Measurements from ENCODE around the gene SULT4A1. TPM values are rescaled to one million over a fixed set of nuclear protein-coding genes. Genes with fewer than 3 reads are reported as not detected.

The SULT4A1 gene
- total and polyA plus RNA-seq, 10 of the 15 experiments (the other 5 are each of a cell fraction or from before 2014, with no cell fraction given) = not detected

DNA sequence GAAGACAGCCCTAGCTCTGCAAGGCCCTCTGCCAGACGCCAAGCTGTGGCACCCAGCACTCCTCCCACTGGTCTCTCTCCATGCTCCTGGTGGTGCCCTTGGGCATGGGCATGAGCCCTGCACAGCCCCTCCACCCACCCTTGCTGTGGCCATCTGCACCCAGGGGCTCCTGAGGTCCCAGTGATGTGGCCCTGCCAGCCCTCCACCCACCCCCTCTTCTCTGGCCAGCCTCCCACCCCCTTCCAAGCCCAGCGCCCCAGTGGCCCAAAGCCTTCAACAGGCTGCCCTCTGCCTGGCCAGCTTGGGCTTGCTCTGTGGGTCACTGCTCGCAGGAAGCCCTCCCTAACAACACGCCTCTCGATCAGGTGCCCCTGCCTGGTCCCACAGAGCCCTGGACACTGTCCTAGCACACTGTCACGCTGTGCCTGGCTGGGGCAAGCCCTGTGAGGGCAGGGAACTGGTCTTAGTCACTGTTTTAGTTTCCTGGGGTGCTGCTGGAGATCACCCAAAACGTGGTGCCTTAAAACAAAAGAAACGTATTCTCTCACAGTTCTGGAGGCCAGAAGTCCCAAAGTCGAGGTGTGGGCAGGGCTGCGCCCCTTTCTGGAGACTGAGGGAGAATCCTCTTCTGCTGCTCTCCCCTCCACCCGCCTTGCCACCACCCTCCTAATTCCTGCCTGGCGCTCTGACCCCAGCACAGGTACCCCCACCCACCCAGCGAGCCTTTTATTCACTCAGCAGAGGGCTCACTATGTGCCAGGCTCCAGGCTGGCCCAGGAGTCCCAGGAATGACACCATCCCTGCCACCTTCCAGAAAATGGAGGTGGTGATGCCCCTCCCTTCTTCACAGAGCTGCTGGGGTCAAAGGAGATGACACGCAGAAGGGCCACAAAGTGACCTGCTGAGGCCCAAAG lies 14.7 kb downstream of the SULT4A1 start:
- Histone ChIP-seq H2AFZ (ENCODE audit: control insufficient read depth, low read depth, low read length) (no peak overlapping the region), H3K9ac (ENCODE audit: control insufficient read depth, insufficient read depth, low read length) (no peak overlapping the region), H3K27ac (ENCODE audit: control insufficient read depth, insufficient read depth) (no peak overlapping the region), H3K27me3 (replicated peaks in 1 of 2; ENCODE audit: control insufficient read depth in 2 of 2, insufficient read depth in 2 of 2, low read length in 1 of 2) (peaks cover 0 to 4% of the 10 kb centered on the region in 2 experiments; a peak in 3 of 4 replicates), H3K36me3 (ENCODE audit: control insufficient read depth in 2 of 2, insufficient read depth in 2 of 2, low read length in 1 of 2) (no peaks in the 10 kb centered on the region), H4K20me1 (ENCODE audit: control insufficient read depth, insufficient read depth) (no peaks in the 10 kb centered on the region), H3K9me3 (replicated peaks; ENCODE audit: control insufficient read depth, insufficient read depth, low read length) (no peaks in the 10 kb centered on the region), H3K4me1 (ENCODE audit: control insufficient read depth, insufficient read depth, low read length) (no peaks in the 10 kb centered on the region), H3K4me3 (no peak overlapping the region), H3K4me2 (ENCODE audit: control insufficient read depth, insufficient read depth) (no peak overlapping the region), H3K79me2 (ENCODE audit: control insufficient read depth, insufficient read depth, low read length) (no peaks in the 10 kb centered on the region)
- DNase-seq (ENCODE audit: low read depth, low spot score) (no peak), ATAC-seq (no peak), FAIRE-seq (no peak)
- RAD21 ChIA-PET (ENCODE audit: unreplicated experiment) = no interaction called here
- intact Hi-C loops (cut with micrococcal nuclease; ENCODE audit: unreplicated experiment) (no loop called here), in situ Hi-C loops (cut with MboI) (no loop called here)
- no TSS peak for BruUV-seq (replicated peaks)
- POLR2A ChIA-PET = no interaction called here
- 6% methylated on average over 12 of the region's 14 CpGs for WGBS (ENCODE audit: insufficient coverage, insufficient replicate concordance, low lambda C conversion rate, missing lambda C conversion rate)
- SMC1A ChIA-PET (ENCODE audit: uncharacterized antibody, unreplicated experiment) = no interaction called here
- TF ChIP-seq, protein P1, sequence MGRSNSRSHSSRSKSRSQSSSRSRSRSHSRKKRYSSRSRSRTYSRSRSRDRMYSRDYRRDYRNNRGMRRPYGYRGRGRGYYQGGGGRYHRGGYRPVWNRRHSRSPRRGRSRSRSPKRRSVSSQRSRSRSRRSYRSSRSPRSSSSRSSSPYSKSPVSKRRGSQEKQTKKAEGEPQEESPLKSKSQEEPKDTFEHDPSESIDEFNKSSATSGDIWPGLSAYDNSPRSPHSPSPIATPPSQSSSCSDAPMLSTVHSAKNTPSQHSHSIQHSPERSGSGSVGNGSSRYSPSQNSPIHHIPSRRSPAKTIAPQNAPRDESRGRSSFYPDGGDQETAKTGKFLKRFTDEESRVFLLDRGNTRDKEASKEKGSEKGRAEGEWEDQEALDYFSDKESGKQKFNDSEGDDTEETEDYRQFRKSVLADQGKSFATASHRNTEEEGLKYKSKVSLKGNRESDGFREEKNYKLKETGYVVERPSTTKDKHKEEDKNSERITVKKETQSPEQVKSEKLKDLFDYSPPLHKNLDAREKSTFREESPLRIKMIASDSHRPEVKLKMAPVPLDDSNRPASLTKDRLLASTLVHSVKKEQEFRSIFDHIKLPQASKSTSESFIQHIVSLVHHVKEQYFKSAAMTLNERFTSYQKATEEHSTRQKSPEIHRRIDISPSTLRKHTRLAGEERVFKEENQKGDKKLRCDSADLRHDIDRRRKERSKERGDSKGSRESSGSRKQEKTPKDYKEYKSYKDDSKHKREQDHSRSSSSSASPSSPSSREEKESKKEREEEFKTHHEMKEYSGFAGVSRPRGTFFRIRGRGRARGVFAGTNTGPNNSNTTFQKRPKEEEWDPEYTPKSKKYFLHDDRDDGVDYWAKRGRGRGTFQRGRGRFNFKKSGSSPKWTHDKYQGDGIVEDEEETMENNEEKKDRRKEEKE (IDR thresholded peaks at IDR 0.05) = no peak
- TF ChIP-seq EP300 (IDR thresholded peaks at IDR 0.05; ENCODE audit: borderline replicate concordance in 1 of 2, control insufficient read depth in 1 of 2, low read depth in 2 of 2, low read length in 2 of 2) = no peak
- no peak for TF ChIP-seq ASH2L (IDR thresholded peaks at IDR 0.05; ENCODE audit: borderline replicate concordance, low read depth)
- no peak for TF ChIP-seq BRCA1 (IDR thresholded peaks at IDR 0.05; ENCODE audit: low read depth, low read length)
- TF ChIP-seq, protein P2, sequence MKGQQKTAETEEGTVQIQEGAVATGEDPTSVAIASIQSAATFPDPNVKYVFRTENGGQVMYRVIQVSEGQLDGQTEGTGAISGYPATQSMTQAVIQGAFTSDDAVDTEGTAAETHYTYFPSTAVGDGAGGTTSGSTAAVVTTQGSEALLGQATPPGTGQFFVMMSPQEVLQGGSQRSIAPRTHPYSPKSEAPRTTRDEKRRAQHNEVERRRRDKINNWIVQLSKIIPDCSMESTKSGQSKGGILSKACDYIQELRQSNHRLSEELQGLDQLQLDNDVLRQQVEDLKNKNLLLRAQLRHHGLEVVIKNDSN (IDR thresholded peaks at IDR 0.05; ENCODE audit: borderline replicate concordance, extremely low read length, insufficient read depth, low read depth, low read length) = no peak
- TF ChIP-seq ZZZ3 (IDR thresholded peaks at IDR 0.05; ENCODE audit: control insufficient read depth, insufficient read length, low read depth) = no peak
- no peak for TF ChIP-seq MYB (IDR thresholded peaks at IDR 0.05; ENCODE audit: borderline replicate concordance, low read depth, low read length)
- no peak for TF ChIP-seq ZNF274 (IDR thresholded peaks at IDR 0.05; ENCODE audit: insufficient read depth, insufficient read length)
- TF ChIP-seq RUNX3 (IDR thresholded peaks at IDR 0.05; ENCODE audit: low read length) = no peak
- TF ChIP-seq EZH2 (IDR thresholded peaks at IDR 0.05; ENCODE audit: borderline replicate concordance, control insufficient read depth, low read depth, low read length) = no peak
- CTCF ChIA-PET = no interaction called here

All from GM12878 (cell line).